SK-N-SH (cell line): Measurements from ENCODE around the gene PPP3CA. TPM values are rescaled to one million over a fixed set of nuclear protein-coding genes. Genes with fewer than 3 reads are reported as not detected.

Source experiments
- CTCF ChIA-PET: fragments of 300-600, 350-600 bp; formaldehyde crosslinking; extraction: SDS; loops from one replicate; lab custom pipeline; 2021; lab: Yijun Ruan, JAX
- POLR2A ChIA-PET: fragments of 350-600 bp; sonication (Branson Sonifier 250); formaldehyde crosslinking; extraction: SDS; loops from one replicate; lab custom pipeline; 2020; ENCODE audit warnings: antibody characterized with exemption, inconsistent platforms; lab: Yijun Ruan, JAX
- DNase-seq: peaks from one replicate; pipeline ENCODE4 v3.0.0; 2012
- H2AFZ ChIP-seq: fragments of 200-600 bp; sonication (generic); 2 replicates; pipeline ENCODE4 v1.8.1; 2016; ENCODE audit warnings: antibody characterized with exemption, mild to moderate bottlenecking, low read depth
- H3F3A ChIP-seq: fragments of 200-600 bp; sonication (generic); replicated peaks from 2 replicates; pipeline ENCODE3; 2016; ENCODE audit warnings: antibody characterized with exemption, mild to moderate bottlenecking; ENCODE audit not compliant: insufficient read depth
- H3K27ac ChIP-seq, 2 experiments: fragments of 200-500 bp in 1 of 2; fragments of 200-600 bp in 1 of 2; sonication (Bioruptor generic) in 1 of 2; sonication (generic), shearing (Covaris generic) in 1 of 2; 2 replicates each; pipeline versions ENCODE4 v1.5.1 to v1.6.1; 2014 to 2016; ENCODE audit warnings: low read depth in 2 of 2, inconsistent platforms in 1 of 2, low read length in 1 of 2, mild to moderate bottlenecking in 1 of 2, mixed read lengths in 1 of 2
- H3K27me3 ChIP-seq: fragments of 200-600 bp; sonication (generic), shearing (Covaris generic); 2 replicates; pipeline ENCODE4 v1.6.1; 2016; ENCODE audit warnings: mixed run types; ENCODE audit not compliant: insufficient read depth
- H3K36me3 ChIP-seq, 2 experiments: fragments of 200-500 bp in 1 of 2; fragments of 200-600 bp in 1 of 2; sonication (Bioruptor generic) in 1 of 2; sonication (generic) in 1 of 2; replicated peaks in 1 of 2; 2 replicates each; pipeline versions ENCODE3 to v1.5.1; 2014 to 2016; ENCODE audit warnings: low read length in 1 of 2, mild to moderate bottlenecking in 1 of 2; ENCODE audit not compliant: insufficient read depth in 2 of 2, control insufficient read depth in 1 of 2
- H3K4me1 ChIP-seq, 2 experiments: fragments of 200-500 bp in 1 of 2; fragments of 200-600 bp in 1 of 2; sonication (Bioruptor generic) in 1 of 2; sonication (generic), shearing (Covaris generic) in 1 of 2; 2 replicates each; pipeline versions ENCODE4 v1.5.1 to v1.6.1; 2014 to 2016; ENCODE audit warnings: low read depth in 1 of 2, low read length in 1 of 2, mixed run types in 1 of 2; ENCODE audit not compliant: insufficient read depth in 2 of 2, control insufficient read depth in 1 of 2
- H3K4me2 ChIP-seq: fragments of 200-600 bp; sonication (generic), shearing (Covaris generic); 2 replicates; pipeline ENCODE4 v1.6.1; 2017; ENCODE audit warnings: mixed run types
- H3K4me3 ChIP-seq, 2 experiments: fragments of 200-500 bp in 1 of 2; fragments of 200-600 bp in 1 of 2; sonication (Bioruptor generic) in 1 of 2; sonication (generic), shearing (Covaris generic) in 1 of 2; 2 replicates each; pipeline versions ENCODE4 v1.5.1 to v1.8.1; 2014 to 2016; ENCODE audit warnings: low read depth in 2 of 2, inconsistent platforms in 1 of 2, low read length in 1 of 2, mild to moderate bottlenecking in 1 of 2, mixed read lengths in 1 of 2, moderate library complexity in 1 of 2
- H3K79me2 ChIP-seq: fragments of 200-600 bp; sonication (generic); 2 replicates; pipeline ENCODE4 v1.8.1; 2017; ENCODE audit warnings: mild to moderate bottlenecking; ENCODE audit not compliant: insufficient read depth
- H3K9ac ChIP-seq: fragments of 200-600 bp; sonication (generic); 2 replicates; pipeline ENCODE4 v1.6.1; 2017; ENCODE audit warnings: mixed run types
- H3K9me2 ChIP-seq: fragments of 200-600 bp; sonication (generic); 2 replicates; pipeline ENCODE4 v1.6.1; 2017; ENCODE audit warnings: mixed run types
- H3K9me3 ChIP-seq: fragments of 200-600 bp; sonication (generic); 2 replicates; pipeline ENCODE4 v1.6.1; 2017; ENCODE audit warnings: mixed run types, mild to moderate bottlenecking, moderate library complexity
- H4K20me1 ChIP-seq: fragments of 200-600 bp; sonication (generic); 2 replicates; pipeline ENCODE4 v1.6.1; 2017; ENCODE audit warnings: mild to moderate bottlenecking, mixed run types; ENCODE audit not compliant: insufficient read depth
- CHD2 ChIP-seq: fragments of 150-350 bp; IDR thresholded peaks from 2 replicates; pipeline ENCODE4 v1.6.1; 2018; ENCODE audit warnings: low read length; ENCODE audit not compliant: partially characterized antibody
- ELF1 ChIP-seq: IDR thresholded peaks from 2 replicates; pipeline ENCODE4 v1.4.0; 2012
- EP300 ChIP-seq, 2 experiments: IDR thresholded peaks; 2 replicates each; pipeline versions ENCODE4 v1.4.0 to v1.6.1; 2012; ENCODE audit warnings: borderline replicate concordance in 1 of 2, low read depth in 1 of 2, low read length in 1 of 2
- FOSL2 ChIP-seq: IDR thresholded peaks from 2 replicates; pipeline ENCODE4 v1.4.0; 2012; ENCODE audit warnings: low read depth, mild to moderate bottlenecking, moderate library complexity, borderline replicate concordance
- GABPA ChIP-seq: IDR thresholded peaks from 2 replicates; pipeline ENCODE4 v1.4.0; 2012; ENCODE audit warnings: low read depth, mild to moderate bottlenecking
- GATA2 ChIP-seq: sonication (generic); formaldehyde crosslinking; IDR thresholded peaks from 2 replicates; pipeline ENCODE4 v1.5.0; 2020; ENCODE audit warnings: mild to moderate bottlenecking, missing genetic modification reagents
- IRF3 ChIP-seq: fragments of 150-350 bp; IDR thresholded peaks from 2 replicates; pipeline ENCODE4 v1.6.1; 2016; ENCODE audit warnings: mild to moderate bottlenecking, low read depth, low read length
- MEF2A ChIP-seq: IDR thresholded peaks from 2 replicates; pipeline ENCODE4 v1.4.0; 2012; ENCODE audit warnings: low read depth, borderline replicate concordance
- MXI1 ChIP-seq: IDR thresholded peaks from 2 replicates; pipeline ENCODE4 v1.6.1; 2012; ENCODE audit warnings: mild to moderate bottlenecking, low read depth, low read length, improper control_type of control experiment
- POLR2AphosphoS5 ChIP-seq: IDR thresholded peaks from 2 replicates; pipeline ENCODE4 v1.6.1; 2012; ENCODE audit warnings: low read depth, low read length
- RAD21 ChIP-seq: IDR thresholded peaks from 2 replicates; pipeline ENCODE4 v1.6.1; 2012; ENCODE audit warnings: mild to moderate bottlenecking, low read length
- RCOR1 ChIP-seq: fragments of 150-350 bp; IDR thresholded peaks from 2 replicates; pipeline ENCODE4 v1.6.1; 2017; ENCODE audit warnings: antibody characterized with exemption, low read length
- RFX5 ChIP-seq: IDR thresholded peaks from 2 replicates; pipeline ENCODE4 v1.6.1; 2012; ENCODE audit warnings: mild to moderate bottlenecking, improper control_type of control experiment, low read length
- RXRA ChIP-seq: IDR thresholded peaks from 2 replicates; pipeline ENCODE4 v1.4.0; 2012; ENCODE audit warnings: low read depth, mild to moderate bottlenecking, borderline replicate concordance
- SIN3A ChIP-seq: IDR thresholded peaks from 2 replicates; pipeline ENCODE4 v1.6.1; 2012; ENCODE audit warnings: low read depth, mild to moderate bottlenecking, low read length, moderate library complexity, borderline replicate concordance
- SMC3 ChIP-seq: IDR thresholded peaks from 2 replicates; pipeline ENCODE4 v1.6.1; 2012; ENCODE audit warnings: low read depth, low read length, improper control_type of control experiment
- TCF12 ChIP-seq: IDR thresholded peaks from 2 replicates; pipeline ENCODE4 v1.4.0; 2012
- USF2 ChIP-seq: fragments of 150-350 bp; IDR thresholded peaks from 2 replicates; pipeline ENCODE4 v1.6.1; 2017; ENCODE audit warnings: antibody characterized with exemption, low read length, low read depth, borderline replicate concordance
- ZBTB33 ChIP-seq: IDR thresholded peaks from 2 replicates; pipeline ENCODE4 v1.4.0; 2012; ENCODE audit warnings: low read depth, borderline replicate concordance
- WGBS: methylation state at CpG from one replicate; pipeline ENCODE4 v1.1.6; 2017; ENCODE audit warnings: low lambda C conversion rate; 5-methylcytosine and 5-hydroxymethylcytosine counted together
- polyA plus RNA-seq, 3 experiments: library from polyadenylated mRNA; depleted of rRNA; stranded (reverse); fragments of >200 nt; gene quantifications; 2 replicates each; pipeline ENCODE4 v1.2.3, GENCODE V29; 2012
- TF ChIP-seq, protein P1 (sequence below): IDR thresholded peaks from 2 replicates; pipeline ENCODE4 v1.4.0; 2012; ENCODE audit warnings: low read depth

PPP3CA gene
- polyA plus RNA-seq, 1 of the 3 experiments (the other 2 are of a cell fraction): 10.7 TPM

DNA sequence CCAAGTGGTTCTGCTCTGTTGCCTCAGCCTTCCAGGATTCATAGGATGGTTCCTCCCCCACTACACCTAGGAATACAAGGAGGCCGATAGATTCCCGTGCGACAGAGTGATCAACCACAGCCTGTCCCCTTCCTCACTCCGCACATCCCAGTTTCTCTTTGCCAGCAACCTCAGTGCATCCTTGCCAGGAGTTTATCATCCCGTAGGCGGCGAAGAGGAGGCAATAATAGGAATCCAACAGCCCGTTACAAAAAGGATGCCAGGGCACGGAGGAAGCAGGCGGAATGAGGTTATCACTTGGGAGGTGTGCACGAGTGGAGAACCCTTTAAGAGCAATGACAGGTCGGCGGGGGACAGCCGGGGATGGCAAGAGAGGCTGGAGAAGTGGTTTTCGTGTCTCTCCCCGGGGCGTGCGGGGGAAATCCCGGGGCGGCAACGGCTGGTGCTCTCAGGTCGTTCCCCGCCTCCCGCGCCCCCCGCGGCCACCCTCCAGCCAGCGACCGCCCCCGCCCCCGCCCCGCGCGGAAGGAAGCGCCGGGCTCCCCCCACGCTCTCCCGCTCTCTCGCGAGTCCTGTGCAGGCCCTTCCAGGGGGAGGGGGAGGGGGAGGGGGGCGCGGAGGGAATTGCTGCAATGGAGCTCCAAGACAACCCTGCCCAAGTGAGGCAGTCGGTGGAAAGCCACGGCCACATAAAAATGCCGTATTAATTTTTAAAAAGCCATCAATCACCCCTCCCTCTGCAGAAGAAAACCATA lies 1.6 kb downstream of the PPP3CA start:
- Histone ChIP-seq H3K4me3 (peak overlapping the region; percentile 73 to 99), H3K9me2 (no peaks in the 10 kb centered on the region), H4K20me1 (peaks cover 29% of the 10 kb centered on the region), H3K79me2 (peaks cover 50% of the 10 kb centered on the region), H3K9ac (peak overlapping the region; percentile 69), H2AFZ (peak overlapping the region; percentile 64; the same call in 1 of the 2 replicates), H3K4me1 (peaks cover 14 to 23% of the 10 kb centered on the region in 2 experiments), H3K4me2 (peak overlapping the region; percentile 84), H3F3A (peaks cover 37% of the 10 kb centered on the region), H3K36me3 (peaks cover 0 to 4% of the 10 kb centered on the region in 2 experiments), H3K27me3 (no peaks in the 10 kb centered on the region), H3K27ac (peak overlapping the region; percentile 65 to 91), H3K9me3 (no peaks in the 10 kb centered on the region)
- WGBS: 3% methylated on average over 19 of the region's 45 CpGs
- peak; percentile 10; the same call in 1 of the 2 replicates for TF ChIP-seq SIN3A
- peak; percentile 88; the same call in 1 of the 2 replicates for TF ChIP-seq ZBTB33
- TF ChIP-seq SMC3: peak; percentile 11; the same call in 1 of the 2 replicates
- no peak for TF ChIP-seq IRF3
- TF ChIP-seq CHD2: peak; percentile 95
- no peak for TF ChIP-seq POLR2AphosphoS5
- TF ChIP-seq FOSL2: no peak
- TF ChIP-seq RCOR1: no peak
- TF ChIP-seq ELF1: no peak
- TF ChIP-seq, protein P1, sequence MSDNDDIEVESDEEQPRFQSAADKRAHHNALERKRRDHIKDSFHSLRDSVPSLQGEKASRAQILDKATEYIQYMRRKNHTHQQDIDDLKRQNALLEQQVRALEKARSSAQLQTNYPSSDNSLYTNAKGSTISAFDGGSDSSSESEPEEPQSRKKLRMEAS: peak; percentile 28; the same call in 1 of the 2 replicates
- peak; percentile 11 for TF ChIP-seq GATA2 (CRISPR knock-in tag)
- peak; percentile 2; the same call in 1 of the 2 replicates for TF ChIP-seq MXI1
- POLR2A ChIA-PET: no interaction called here
- peak; percentile 83 for DNase-seq
- CTCF ChIA-PET: interaction anchor here (1.1 to 3.6 kb wide), 3 partner anchors 9 to 385 kb away, joined by 5 to 18 read pairs (median 8); no protein-coding TSS in a partner anchor

- peak overlapping the region; percentile 65 to 91 for H3K27ac ChIP-seq
- CTCF ChIA-PET: interaction anchor here (1.1 to 1.8 kb wide), 3 partner anchors 8 to 176 kb away, joined by 3 to 8 read pairs (median 5); no protein-coding TSS in a partner anchor
- H4K20me1 ChIP-seq: peaks cover 29% of the 10 kb centered on the region
- H3K9me2 ChIP-seq: no peaks in the 10 kb centered on the region
- H3K27me3 ChIP-seq: no peaks in the 10 kb centered on the region
- DNase-seq: peak; percentile 30
- peak overlapping the region; percentile 69; the same call in 1 of the 2 replicates for H3K9ac ChIP-seq
- H3K79me2 ChIP-seq: peaks cover 56% of the 10 kb centered on the region
- H3K4me2 ChIP-seq: peak overlapping the region; percentile 84
- WGBS: 5% methylated on average over 3 of the region's 3 CpGs
- peak overlapping the region; percentile 73 to 99 for H3K4me3 ChIP-seq
- peak overlapping the region; percentile 64; the same call in 1 of the 2 replicates for H2AFZ ChIP-seq
- peaks cover 37% of the 10 kb centered on the region for H3F3A ChIP-seq
- H3K9me3 ChIP-seq: no peaks in the 10 kb centered on the region
- peaks cover 14 to 22% of the 10 kb centered on the region in 2 experiments for H3K4me1 ChIP-seq
- POLR2A ChIA-PET: no interaction called here
- peaks cover 0 to 4% of the 10 kb centered on the region in 2 experiments for H3K36me3 ChIP-seq
- TF ChIP-seq SMC3 (no peak; the same call in 1 of the 2 replicates), RCOR1 (no peak), FOSL2 (no peak), SIN3A (no peak), RAD21 (peak; percentile 15; the same call in 1 of the 2 replicates), GATA2 (CRISPR knock-in tag) (peak; percentile 92), MXI1 (peak; percentile 67; the same call in 1 of the 2 replicates), RXRA (no peak), IRF3 (no peak), TCF12 (peak; percentile 17; the same call in 1 of the 2 replicates), MEF2A (no peak), EP300 (IDR thresholded peaks at IDR 0.05; ENCODE audit: borderline replicate concordance in 1 of 2, low read depth in 1 of 2, low read length in 1 of 2) (peak in 1 of 2 experiments; percentile 31; a peak in 1 of 4 replicates), GABPA (no peak), USF2 (no peak), ELF1 (no peak), RFX5 (no peak)
These were observed 2.1 kb downstream of the PPP3CA start for GRCh38 chr4:101345271-101345595.
